ENCODE results near the gene LRTM2.

LRTM2 gene

GRCh38 chr12:1791104-1791841 lies 29.1 kb upstream of the LRTM2 start:
- peak; percentile 77 for TF ChIP-seq CTCF (IDR thresholded peaks at IDR 0.05; ENCODE audit: insufficient read depth, low read length, poor library complexity, severe bottlenecking)
- no peak for DNase-seq (ENCODE audit: extremely low read depth, insufficient read length)
- no peaks in the 10 kb centered on the region for H3K27me3 ChIP-seq (replicated peaks; ENCODE audit: control insufficient read depth, insufficient read depth, low read length)
- H3K36me3 ChIP-seq (ENCODE audit: control insufficient read depth, insufficient read depth, low read length), result peaks cover 10% of the 10 kb centered on the region
- H3K4me3 ChIP-seq (replicated peaks; ENCODE audit: low read depth, low read length), result no peak overlapping the region

GRCh38 chr12:1792406-1792805 lies 28.0 kb upstream of the LRTM2 start:
- no peak for TF ChIP-seq CTCF (IDR thresholded peaks at IDR 0.05; ENCODE audit: insufficient read depth, low read length, poor library complexity, severe bottlenecking)

GRCh38 chr12:1793426-1794210 lies 26.7 kb upstream of the LRTM2 start:
- no peak for DNase-seq (ENCODE audit: extremely low read depth, insufficient read length)
- H3K27me3 ChIP-seq (replicated peaks; ENCODE audit: control insufficient read depth, insufficient read depth, low read length), result no peaks in the 10 kb centered on the region
- no peaks in the 10 kb centered on the region for H3K36me3 ChIP-seq (ENCODE audit: control insufficient read depth, insufficient read depth, low read length)
- no peak for TF ChIP-seq CTCF (IDR thresholded peaks at IDR 0.05; ENCODE audit: insufficient read depth, low read length, poor library complexity, severe bottlenecking)
- H3K4me3 ChIP-seq (replicated peaks; ENCODE audit: low read depth, low read length), result no peak overlapping the region

More at GRCh38 chr12:1792406-1792805, 28.0 kb upstream of the LRTM2 start:
- no peaks in the 10 kb centered on the region for H3K27me3 ChIP-seq (replicated peaks; ENCODE audit: control insufficient read depth, insufficient read depth, low read length)
- DNase-seq (ENCODE audit: extremely low read depth, insufficient read length), result no peak
- no peak overlapping the region for H3K4me3 ChIP-seq (replicated peaks; ENCODE audit: low read depth, low read length)
- peaks cover 7% of the 10 kb centered on the region; the same call in 1 of the 2 replicates for H3K36me3 ChIP-seq (ENCODE audit: control insufficient read depth, insufficient read depth, low read length)

GRCh38 chr12:1794440-1795090 lies 25.8 kb upstream of the LRTM2 start:
- TF ChIP-seq CTCF (IDR thresholded peaks at IDR 0.05; ENCODE audit: insufficient read depth, low read length, poor library complexity, severe bottlenecking), result no peak
- no peak for DNase-seq (ENCODE audit: extremely low read depth, insufficient read length)

GRCh38 chr12:1795221-1795784 lies 25.1 kb upstream of the LRTM2 start:
- DNase-seq (ENCODE audit: extremely low read depth, insufficient read length), result no peak
- no peaks in the 10 kb centered on the region for H3K27me3 ChIP-seq (replicated peaks; ENCODE audit: control insufficient read depth, insufficient read depth, low read length)
- H3K36me3 ChIP-seq (ENCODE audit: control insufficient read depth, insufficient read depth, low read length), result no peaks in the 10 kb centered on the region
- no peak for TF ChIP-seq CTCF (IDR thresholded peaks at IDR 0.05; ENCODE audit: insufficient read depth, low read length, poor library complexity, severe bottlenecking)
- H3K4me3 ChIP-seq (replicated peaks; ENCODE audit: low read depth, low read length), result no peak overlapping the region

More at GRCh38 chr12:1794440-1795090, 25.8 kb upstream of the LRTM2 start:
- no peaks in the 10 kb centered on the region for H3K36me3 ChIP-seq (ENCODE audit: control insufficient read depth, insufficient read depth, low read length)
- no peaks in the 10 kb centered on the region for H3K27me3 ChIP-seq (replicated peaks; ENCODE audit: control insufficient read depth, insufficient read depth, low read length)
- no peak overlapping the region for H3K4me3 ChIP-seq (replicated peaks; ENCODE audit: low read depth, low read length)
